HG02642 (cell line): ENCODE measurements around the gene TTC24.
"Not testable (repeated sequence)": the region's sequence is repeated elsewhere in the genome, so short reads cannot be mapped to it uniquely, and the experiment has no call there.

Experiments
- ATAC-seq: cut with Tn5 transposase; IDR thresholded peaks from one replicate; pipeline ENCODE4 v1.9.1; 2021; ENCODE audit warnings: mild to moderate bottlenecking; ENCODE audit not compliant: unreplicated experiment, poor library complexity

Gene TTC24

DNA sequence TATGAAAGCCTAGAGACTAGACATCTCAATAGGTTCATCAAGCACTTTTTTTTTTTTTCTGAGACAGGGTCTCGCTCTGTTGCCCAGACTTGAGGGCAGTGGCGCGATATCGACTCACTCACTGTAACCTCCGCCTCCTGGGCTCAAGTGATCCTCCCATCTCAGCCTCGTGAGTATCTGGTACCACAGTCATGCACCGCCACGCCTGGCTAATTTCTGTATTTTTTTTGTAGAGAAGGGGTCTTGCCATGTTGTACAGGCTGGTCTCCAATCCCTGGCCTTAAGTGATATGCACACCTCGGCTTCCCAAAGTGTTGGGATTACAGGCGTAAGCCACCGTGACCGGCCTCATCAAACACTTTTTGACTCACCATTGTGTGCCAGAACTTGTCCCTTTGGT lies 22.4 kb downstream of the TTC24 start:
- ATAC-seq = no peak

DNA sequence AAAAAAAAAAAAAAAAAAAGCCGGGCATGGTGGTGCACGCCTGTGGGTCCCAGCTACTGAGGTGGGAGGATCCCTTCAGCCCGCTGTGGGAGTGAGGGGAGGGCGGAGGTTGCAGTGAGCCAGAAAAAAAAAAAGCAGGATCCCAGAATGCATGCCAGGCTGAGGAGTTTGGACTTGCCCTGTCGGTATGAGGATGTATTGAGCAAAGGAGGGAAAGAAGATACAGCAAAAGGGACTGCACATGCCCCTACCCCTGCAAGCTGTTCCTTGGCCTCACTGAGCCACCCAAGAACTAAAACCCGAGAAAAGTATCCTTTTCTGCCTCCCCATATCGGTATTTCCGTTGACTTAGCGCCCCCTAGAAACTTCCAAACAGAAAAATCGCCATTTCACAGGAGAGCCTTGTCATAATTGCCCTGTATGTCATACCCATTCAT lies 23.1 kb downstream of the TTC24 start:
- ATAC-seq = no peak

DNA sequence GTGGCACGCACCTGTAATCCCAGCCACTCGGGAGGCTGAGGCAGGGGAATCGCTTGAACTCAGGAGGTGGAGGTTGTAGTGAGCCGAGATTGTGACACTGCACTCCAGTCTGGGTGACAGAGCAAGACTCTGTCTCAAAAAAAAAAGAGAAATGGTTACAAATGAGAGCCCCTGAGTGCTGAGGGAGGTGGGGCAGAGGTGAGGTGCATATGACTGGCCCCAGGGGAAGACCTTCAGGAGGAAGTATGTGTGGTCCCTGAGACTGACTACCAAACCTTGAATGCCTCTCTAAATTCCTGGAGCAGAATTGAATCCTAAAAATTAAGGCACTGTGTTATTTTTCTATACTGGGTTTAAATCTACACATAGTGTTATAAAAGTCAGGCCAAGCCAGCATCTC lies 27.8 kb downstream of the TTC24 start:
- ATAC-seq = not testable (repeated sequence)

DNA sequence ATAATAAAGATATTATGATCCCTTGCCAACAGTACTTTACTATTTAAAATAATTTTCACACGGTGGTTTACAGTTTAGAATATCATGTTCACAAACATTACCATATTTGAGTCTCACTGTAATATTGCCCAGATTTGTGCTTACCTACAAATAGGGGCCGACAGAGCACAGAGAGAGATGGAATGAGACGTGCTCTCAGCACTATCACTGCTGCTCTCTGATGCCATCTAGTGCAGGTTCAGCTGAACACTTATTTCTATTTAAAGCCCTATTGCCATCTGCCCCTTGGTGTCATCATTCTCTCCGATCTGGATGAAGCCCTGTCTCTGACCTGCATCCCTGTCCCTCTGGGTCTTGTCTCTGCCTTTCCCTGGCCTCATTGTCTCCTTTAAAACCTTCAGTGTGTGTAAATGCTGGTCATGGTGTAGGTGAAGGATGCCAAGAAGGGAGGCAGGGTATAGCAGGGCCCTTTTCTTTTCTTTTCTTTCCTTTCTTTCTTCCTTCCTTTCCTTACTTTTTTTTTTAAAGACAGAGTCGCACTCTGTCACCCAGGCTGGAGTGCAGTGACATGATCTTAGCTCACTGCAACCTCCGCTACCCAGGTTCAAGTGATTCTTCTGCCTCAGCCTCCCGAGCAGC lies 28.6 kb downstream of the TTC24 start:
- no peak for ATAC-seq

DNA sequence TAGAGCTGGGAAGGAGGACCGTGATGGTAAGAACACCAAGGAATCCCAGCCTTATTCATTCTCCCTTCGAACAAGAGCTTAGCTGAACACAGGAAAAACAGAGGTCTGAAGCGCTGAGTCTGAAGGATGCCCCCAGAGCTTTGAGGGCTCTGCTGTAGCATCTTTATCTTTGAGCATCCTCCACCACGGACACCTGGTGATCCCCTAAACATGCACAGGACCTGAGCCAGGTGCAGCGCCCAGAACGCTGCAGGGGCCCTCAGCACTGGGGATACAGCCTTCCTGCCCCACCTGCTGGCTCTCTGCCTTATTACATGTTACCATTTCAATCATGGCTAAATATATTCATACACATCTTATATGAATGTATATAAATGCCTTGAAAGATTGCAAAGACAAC lies 29.5 kb downstream of the TTC24 start:
- no peak for ATAC-seq

DNA sequence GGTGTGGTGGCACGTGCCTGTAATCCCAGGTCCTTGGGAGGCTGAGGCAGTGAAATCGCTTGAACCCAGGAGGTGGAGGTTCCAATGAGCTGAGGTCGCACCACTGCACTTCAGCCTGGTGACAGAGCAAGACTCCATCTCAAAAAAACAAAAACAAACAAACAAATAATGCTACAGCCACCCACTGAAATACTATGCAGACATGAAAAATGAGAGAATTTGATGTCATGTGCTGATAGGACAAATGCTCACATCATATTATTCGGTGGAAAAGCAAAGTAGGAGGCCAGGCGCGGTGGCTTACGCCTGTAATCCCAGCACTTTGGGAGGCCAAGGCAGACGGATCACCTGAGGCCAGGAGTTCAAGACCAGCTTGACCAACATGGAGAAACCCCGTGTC lies 30.5 kb downstream of the TTC24 start:
- not testable (repeated sequence) for ATAC-seq

DNA sequence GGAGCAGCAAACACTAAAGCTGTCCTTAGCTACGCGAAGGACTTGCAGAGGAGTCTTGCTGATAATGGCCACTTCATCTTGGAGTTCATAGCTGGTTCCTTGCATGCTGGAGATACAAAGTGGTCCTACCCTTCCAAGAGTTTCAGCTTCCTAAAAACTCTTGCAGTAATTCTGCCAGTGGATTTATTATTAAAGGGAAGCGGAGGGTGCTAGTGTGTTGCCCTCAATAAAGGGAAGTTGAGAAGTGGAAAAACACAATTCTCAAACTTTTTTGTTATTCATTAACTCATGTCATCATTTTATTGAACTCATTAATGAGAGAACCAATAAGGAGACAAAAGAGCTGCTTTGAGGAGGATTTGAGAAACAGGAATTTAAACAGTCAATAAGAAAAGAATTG lies 33.1 kb downstream of the TTC24 start:
- ATAC-seq = no peak

DNA sequence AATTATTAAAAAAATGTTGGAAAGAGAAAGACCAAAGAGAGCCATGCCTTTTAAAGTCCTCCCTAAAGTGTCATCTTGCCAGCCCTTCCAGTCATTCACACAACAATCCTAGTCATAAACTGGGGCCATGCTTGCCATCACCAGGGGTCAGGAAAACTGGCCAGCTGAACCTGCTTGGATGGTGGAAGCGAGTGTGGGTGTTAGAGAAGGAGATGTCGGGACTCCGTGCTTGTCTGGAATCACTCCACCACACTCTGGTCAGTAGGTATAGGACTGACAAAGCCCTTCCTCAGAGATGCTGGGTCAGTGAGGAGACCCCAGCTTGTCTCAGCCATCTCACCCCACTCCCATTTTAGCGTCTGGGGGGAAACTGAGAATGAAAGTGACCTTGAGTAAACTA lies 36.4 kb downstream of the TTC24 start:
- no peak for ATAC-seq

DNA sequence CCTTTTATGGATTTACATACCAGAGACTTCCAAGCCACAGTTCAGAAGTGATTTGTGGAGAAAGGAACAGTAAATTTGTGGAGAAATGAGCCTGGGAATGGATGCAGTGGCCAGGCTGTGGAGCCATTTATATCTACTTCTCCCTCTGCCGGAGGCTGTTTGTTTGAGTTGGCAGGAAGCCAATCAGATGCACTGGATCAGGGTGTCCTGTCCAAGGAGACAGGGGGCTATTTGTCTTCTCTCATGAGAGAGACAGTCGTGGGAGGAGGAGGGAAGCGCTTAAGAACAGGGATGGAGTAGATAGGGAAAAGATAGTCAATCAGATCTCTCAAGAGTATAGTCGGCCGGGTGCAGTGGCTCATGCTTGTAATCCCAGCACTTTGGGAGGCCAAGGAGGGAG lies 36.9 kb downstream of the TTC24 start:
- no peak for ATAC-seq

DNA sequence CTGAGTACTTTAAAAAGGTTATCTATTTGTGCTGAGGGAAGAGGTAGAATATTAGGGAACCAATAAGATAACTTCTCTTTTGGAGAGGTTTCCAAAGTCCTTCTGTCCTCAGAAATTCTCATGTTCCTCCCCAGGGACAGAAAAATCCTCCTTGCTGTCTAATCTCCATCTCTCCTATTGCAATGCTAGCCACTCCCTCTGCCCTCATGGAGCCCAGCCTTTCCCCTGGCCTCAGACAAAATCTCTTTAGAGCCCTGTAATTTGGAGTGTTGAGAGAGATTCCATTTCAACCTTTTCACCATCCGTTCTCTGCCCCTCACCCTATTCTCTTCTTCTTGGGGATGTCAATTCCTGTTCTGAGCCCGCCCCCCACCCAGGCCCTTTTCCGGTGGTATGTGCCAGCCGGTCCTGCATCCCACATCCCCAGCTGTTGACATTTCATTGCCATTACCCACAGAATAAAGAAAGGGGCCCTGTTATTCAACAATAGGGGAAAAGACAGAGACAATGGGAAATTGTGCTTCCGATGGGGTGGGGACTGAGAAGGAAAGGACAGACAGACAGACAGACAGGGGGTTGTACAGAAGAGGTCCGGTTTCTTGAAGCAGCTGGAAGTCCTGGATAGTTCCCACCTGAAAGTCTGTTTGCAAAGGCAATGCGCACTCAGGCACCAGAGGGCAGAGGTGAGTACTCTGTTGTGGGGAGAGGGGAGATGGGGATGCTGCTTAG lies 39.5 kb downstream of the TTC24 start, which contains the start of gene HAPLN2:
Gene HAPLN2, plus strand, starts transcription at position 563 of the 729 bp plus-strand sequence. CDS start 4,076 bp downstream, outside the sequence.
- ATAC-seq = no peak

DNA sequence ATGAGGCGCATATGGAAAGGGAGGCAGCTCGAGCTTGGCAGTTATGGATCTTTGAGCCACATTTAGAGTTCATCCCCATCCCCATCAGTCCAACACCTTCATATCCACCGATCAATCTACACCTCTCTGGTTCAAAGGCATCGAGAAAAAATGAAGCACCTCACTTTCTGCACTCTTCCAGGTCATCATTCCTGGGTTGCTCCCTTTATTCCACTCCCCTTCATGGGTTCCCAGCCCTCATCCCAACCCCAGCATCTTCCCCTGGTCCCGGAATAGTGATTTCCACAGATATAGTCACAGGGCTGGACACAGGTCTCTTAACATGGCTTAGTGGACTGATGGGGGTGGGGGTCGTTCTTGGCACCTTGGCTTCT lies 40.0 kb downstream of the TTC24 start:
- no peak for ATAC-seq

DNA sequence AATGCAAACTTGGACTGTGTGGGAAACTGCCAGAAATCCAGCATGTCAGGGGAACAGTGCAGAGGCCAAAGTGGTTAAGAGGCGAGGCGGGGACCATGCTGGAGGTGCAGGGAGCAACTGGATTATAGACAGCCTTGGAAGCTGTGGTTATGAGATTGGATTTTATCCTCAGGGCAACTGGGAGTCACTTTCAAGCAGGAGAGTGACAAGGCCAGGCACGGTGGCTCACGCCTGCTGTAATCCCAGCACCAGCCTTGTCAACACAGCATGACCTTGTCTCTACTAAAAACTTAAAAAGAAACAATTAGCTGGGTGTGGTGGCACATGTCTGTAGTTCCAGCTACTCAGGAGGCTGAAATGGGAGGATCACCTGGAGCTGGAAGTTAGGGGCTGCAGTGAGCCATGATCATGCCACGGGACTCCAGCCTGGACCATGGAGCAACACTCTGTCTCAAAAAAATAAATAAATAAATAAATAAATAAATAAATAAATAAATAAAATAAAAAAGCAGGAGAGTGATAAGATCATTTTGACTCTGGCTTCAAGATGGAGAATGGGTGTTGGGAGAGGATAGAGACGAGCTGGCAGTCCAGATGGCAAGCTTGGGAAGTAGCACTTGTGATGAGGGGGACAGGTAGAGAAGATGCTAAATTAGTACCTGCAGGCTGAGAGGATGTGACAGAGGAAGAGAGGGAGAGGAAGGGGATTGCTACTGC lies 43.2 kb downstream of the TTC24 start:
- ATAC-seq = no peak

DNA sequence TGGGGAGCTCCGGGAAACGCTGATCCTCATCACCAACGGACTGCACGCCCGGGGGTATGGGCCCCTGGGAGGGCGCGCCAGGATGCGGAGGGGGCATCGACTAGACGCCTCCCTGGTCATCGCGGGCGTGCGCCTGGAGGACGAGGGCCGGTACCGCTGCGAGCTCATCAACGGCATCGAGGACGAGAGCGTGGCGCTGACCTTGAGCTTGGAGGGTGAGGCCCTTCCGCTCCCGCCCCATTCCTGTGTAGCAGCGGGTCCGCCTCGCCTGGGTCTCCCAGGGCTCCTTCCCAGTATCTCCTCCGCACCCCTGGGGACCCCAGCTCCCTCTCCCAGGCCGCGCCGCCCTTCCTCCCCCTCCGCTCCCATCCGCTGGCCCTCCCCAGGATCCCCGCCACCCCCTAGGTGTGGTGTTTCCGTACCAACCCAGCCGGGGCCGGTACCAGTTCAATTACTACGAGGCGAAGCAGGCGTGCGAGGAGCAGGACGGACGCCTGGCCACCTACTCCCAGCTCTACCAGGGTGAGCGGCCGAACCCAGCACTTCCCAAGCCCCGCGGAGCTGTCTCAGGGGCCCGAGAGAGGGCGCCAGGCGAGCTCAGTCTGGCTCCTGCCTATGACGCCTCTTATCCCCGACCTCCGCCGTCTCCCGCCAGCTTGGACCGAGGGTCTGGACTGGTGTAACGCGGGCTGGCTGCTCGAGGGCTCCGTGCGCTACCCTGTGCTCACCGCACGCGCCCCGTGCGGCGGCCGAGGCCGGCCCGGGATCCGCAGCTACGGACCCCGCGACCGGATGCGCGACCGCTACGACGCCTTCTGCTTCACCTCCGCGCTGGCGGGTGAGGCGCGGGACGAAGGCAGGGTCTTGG lies 44.7 kb downstream of the TTC24 start:
- ATAC-seq = no peak

DNA sequence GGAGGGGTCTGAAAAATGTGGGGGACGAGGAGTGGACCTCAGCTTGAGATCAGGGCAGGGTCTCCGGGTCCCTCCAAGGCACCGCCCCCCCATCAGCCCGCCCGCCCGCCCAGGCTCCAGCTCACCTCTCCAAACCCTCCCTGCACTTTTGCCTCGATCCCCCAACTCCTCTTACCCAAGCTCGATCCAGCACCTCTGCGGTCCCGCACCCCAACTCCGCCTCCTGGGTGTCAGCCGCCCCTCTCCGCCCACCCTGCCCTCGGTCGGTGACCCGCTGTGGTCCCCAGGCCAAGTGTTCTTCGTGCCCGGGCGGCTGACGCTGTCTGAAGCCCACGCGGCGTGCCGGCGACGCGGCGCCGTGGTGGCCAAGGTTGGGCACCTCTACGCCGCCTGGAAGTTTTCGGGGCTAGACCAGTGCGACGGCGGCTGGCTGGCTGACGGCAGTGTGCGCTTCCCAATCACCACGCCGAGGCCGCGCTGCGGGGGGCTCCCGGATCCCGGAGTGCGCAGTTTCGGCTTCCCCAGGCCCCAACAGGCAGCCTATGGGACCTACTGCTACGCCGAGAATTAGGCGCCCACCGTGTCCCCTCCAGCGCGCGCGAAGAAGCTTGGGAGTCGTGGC lies 45.4 kb downstream of the TTC24 start:
- no peak for ATAC-seq

DNA sequence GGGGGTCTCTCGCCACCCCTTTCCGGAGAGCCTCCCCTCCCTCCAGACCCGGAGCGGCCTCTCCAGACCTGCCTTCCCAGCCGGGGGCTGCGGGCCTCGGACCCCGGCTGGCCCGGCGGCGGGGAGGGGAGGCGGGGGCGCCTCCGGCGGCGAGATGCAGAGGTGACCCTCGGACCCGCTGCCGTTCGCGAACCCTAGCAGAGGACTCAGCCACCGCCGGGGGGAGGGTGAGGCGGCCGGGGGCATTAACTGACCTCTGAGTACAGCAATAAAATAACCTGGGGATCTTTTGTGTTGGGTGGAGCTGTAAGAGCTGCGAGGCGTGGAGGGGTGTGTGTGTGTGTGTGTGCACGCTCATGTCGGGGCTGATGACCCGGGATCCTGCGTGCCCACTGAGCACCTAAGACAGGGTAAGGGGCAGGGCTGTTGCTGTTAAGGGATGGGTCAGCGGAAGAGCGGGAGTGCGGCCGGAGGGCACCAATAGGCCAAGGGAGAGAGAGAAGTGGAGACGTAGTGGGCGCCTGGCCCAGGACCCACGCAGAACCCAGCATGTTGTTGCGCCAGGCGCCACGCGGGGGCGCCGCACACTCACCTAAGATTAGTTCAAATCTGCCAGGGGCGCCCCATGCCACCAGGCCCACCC lies 46.0 kb downstream of the TTC24 start:
- no peak for ATAC-seq

DNA sequence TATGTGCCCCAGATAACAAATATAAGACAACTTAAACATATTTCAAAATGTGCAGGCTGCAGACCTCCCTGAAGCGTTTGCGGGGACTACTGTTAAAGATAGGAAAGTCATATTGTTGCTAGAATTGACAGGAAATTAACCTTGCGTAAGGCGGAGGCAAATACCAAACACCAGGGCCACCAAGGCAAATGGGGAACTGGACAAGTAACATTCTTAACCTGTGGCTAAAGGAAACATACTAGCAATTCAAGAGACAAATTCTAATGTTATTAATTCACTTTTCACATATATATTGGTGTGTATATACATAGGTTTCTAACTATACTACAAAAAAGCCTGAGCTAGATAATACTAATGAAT lies 46.5 kb downstream of the TTC24 start:
- no peak for ATAC-seq

DNA sequence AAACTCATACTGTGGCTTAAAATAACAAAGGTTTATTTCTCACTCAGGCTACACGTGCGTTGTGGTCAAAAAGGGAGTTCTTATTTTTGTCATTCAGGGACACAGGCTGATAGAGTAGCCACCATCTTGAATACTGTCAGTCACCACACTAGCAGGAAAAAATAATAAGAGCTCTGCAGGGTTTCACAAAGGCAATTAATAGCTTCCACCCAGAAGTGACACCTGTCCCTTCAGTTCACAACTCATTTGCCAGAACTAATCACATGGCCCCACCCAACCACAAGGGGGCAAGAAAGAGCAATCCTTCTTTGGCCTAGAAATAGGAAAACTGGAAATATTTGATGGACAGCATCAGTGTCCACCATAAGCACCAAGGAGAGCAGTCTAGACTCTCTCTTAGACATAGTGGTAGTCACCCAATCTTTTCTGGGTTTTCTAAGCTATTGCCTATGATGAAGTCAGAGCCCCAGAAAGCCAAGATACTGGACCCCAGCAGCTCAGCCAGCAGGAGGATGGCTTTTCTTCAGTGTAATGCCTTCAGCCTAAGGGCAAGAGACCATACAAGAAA lies 47.9 kb downstream of the TTC24 start:
- no peak for ATAC-seq

DNA sequence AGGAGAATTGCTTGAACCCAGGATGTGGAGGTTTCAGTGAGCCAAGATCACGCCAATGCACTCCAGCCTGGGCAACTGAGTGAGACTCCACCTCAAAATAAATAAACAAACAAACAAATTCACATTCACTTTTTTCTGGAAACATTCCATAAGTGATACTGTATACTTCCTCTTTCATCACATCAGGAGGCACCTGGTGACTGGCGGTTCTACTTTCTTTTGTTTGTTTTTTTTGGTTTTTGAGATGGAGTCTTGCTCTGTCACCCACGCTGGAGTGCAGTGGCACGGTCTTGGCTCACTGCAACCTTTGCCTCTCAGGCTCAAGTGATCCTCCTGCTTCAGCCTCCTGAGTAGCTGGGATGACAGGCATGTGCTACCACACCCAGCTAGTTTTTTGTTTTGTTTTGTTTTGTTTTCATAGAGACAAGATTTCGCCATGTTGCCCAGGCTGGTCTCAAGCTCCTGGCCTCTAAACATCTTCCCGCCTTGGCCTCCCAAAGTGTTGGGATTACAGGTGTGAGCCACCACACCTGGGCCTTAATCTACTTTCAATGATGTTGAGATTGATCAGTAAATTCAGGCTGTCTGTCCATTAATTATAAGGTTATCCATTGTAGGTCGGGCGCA lies 50.4 kb downstream of the TTC24 start:
- ATAC-seq = no peak

DNA sequence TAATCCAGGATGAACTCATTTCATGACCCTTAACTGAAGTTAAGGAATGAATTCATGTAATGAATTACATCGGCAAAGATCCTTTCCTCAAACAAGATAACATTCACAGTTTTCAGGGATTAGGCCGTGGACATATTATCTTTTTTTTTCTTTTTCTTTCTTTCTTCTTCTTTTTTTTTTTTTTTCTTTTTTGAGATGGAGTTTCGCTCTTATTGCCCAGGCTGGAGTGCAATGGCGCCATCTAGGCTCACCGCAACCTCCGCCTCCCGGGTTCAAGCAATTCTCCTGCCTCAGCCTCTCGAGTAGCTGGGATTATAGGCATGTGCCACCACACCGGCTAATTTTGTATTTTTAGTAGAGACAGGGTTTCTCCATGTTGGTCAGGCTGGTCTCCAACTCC lies 51.6 kb downstream of the TTC24 start:
- ATAC-seq = not testable (repeated sequence)
